ENCODE data around the gene RPS6KA5. TPM values are rescaled to one million over a fixed set of nuclear protein-coding genes. Genes with fewer than 3 reads are reported as not detected.

The RPS6KA5 gene
- polyA plus RNA-seq, 2 of the 4 experiments (the other 2 are of a cell fraction), result 2.2 to 4.1 TPM

GRCh38 chr14:90808759-90809529, 251.5 kb downstream of the RPS6KA5 start:
- CTCF ChIA-PET, result interaction anchor here (0.9 kb wide), 1 partner anchor 10 kb away, joined by 3 read pairs; no protein-coding TSS in a partner anchor
- FAIRE-seq, result no peak
- no peak overlapping the region for H3K4me3 ChIP-seq
- no peak for ATAC-seq
- no peaks in the 10 kb centered on the region for H3K4me1 ChIP-seq
- WGBS (ENCODE audit: missing lambda C conversion rate), result 84% methylated on average over 14 of the region's 15 CpGs
- no peaks in the 10 kb centered on the region for H3K9me3 ChIP-seq
- DNase-seq (ENCODE audit: low read depth in 1 of 2, low spot score in 1 of 2), result no peak
- H3K4me2 ChIP-seq, result no peak overlapping the region
- POLR2A ChIA-PET, result no interaction called here
- TF ChIP-seq SREBF2 (IDR thresholded peaks at IDR 0.05) (no peak), REST (IDR thresholded peaks at IDR 0.05) (no peak), EP300 (IDR thresholded peaks at IDR 0.05) (no peak), HES2 (IDR thresholded peaks at IDR 0.05) (no peak), POLR2A (IDR thresholded peaks at IDR 0.05; ENCODE audit: low read length) (no peak), CHD2 (IDR thresholded peaks at IDR 0.05; ENCODE audit: low read length, partially characterized antibody) (no peak), MAFK (IDR thresholded peaks at IDR 0.05; ENCODE audit: partially characterized antibody) (no peak), NPAS2 (CRISPR knock-in tag; IDR thresholded peaks at IDR 0.05; ENCODE audit: borderline replicate concordance) (no peak), MAX (IDR thresholded peaks at IDR 0.05) (no peak), MYC (IDR thresholded peaks at IDR 0.05; ENCODE audit: borderline replicate concordance, low read length) (no peak), ZSCAN20 (CRISPR knock-in tag; IDR thresholded peaks at IDR 0.05) (no peak), RARB (CRISPR knock-in tag; IDR thresholded peaks at IDR 0.05) (no peak), ELK1 (IDR thresholded peaks at IDR 0.05; ENCODE audit: low read depth, low read length) (no peak), USF2 (IDR thresholded peaks at IDR 0.05) (no peak)
- H3K27ac ChIP-seq, result no peak overlapping the region

- Histone ChIP-seq H3K4me1 (no peaks in the 10 kb centered on the region), H3K27ac (no peak overlapping the region), H3K9me3 (no peaks in the 10 kb centered on the region), H3K4me3 (no peak overlapping the region), H3K4me2 (no peak overlapping the region)
- no peak for TF ChIP-seq CTCF (IDR thresholded peaks at IDR 0.05)
- TF ChIP-seq EP300 (IDR thresholded peaks at IDR 0.05), result no peak
- TF ChIP-seq BCL3 (IDR thresholded peaks at IDR 0.05), result no peak
- TF ChIP-seq NPAS2 (CRISPR knock-in tag; IDR thresholded peaks at IDR 0.05; ENCODE audit: borderline replicate concordance), result no peak
- no peak for TF ChIP-seq MAFK (IDR thresholded peaks at IDR 0.05; ENCODE audit: partially characterized antibody)
- no peak for TF ChIP-seq ELK1 (IDR thresholded peaks at IDR 0.05; ENCODE audit: low read depth, low read length)
- no peak for TF ChIP-seq ATOH8 (CRISPR knock-in tag; IDR thresholded peaks at IDR 0.05; ENCODE audit: low read depth)
- TF ChIP-seq ZFP36 (IDR thresholded peaks at IDR 0.05; ENCODE audit: borderline replicate concordance, partially characterized antibody), result no peak
- TF ChIP-seq JUNB (IDR thresholded peaks at IDR 0.05), result no peak
- TF ChIP-seq JUN (IDR thresholded peaks at IDR 0.05), result no peak
- TF ChIP-seq HOXA7 (CRISPR knock-in tag; IDR thresholded peaks at IDR 0.05), result no peak
- no peak for TF ChIP-seq USF2 (IDR thresholded peaks at IDR 0.05)
- DNase-seq (ENCODE audit: low read depth in 1 of 2, low spot score in 1 of 2) (no peak), FAIRE-seq (no peak), ATAC-seq (no peak)
- WGBS (ENCODE audit: missing lambda C conversion rate), result 91% methylated on average over 5 of the region's 6 CpGs
- ChIA-PET POLR2A (no interaction called here), CTCF (no interaction called here)
Measured at GRCh38 chr14:90807060-90807459, 253.4 kb downstream of the RPS6KA5 start.
